ENCODE measurements around the gene SECISBP2.

- TF ChIP-seq CTCF (IDR thresholded peaks at IDR 0.05) (no peak), POLR2A (IDR thresholded peaks at IDR 0.05) (no peak), POLR2AphosphoS5 (IDR thresholded peaks at IDR 0.05; ENCODE audit: insufficient read depth in 1 of 2, low read depth in 1 of 2) (no peak)
Observed at GRCh38 chr9:89340332-89340731, 22.0 kb downstream of the SECISBP2 start.
